CD4-positive, alpha-beta T cell treated with Interleukin-6 for 4 hours (primary cell): ENCODE measurements around the gene MYADML2.

ENCODE experiments used
- DNase-seq: peaks from one replicate; pipeline ENCODE4 v3.0.0-alpha.2; 2020; ENCODE audit warnings: mixed read lengths

MYADML2 gene

DNA sequence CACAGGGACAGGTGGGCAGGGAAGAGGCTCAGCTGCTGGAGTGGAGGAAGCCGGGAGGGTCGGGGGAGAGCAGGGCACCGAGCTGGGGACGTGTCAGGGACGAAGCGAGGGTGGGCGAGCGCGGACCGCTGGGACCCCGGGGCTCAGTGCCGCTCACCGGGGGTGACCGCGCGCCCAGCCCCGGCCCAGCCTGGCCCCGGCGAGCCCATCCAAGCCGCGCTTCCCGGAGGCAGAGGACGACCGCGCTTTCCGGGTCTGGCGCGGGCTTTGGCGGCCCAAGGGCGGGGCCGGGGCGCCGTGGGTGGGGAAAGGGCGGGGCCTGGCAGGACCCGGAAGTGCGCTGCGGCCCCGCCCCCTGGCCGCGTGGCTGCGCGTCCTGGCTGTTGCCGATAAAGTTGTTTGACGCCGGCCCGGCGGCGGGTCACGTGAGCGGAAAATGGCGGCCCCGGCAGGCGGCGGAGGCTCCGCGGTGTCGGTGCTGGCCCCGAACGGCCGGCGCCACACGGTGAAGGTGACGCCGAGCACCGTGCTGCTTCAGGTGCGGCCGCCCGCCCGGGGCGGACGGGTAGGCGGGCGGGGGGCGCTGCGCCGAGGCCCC, 30.3 kb upstream of the MYADML2 start, which contains the start of gene ASPSCR1:
Gene ASPSCR1 (plus strand): TSS at position 419 of the 598 bp plus-strand sequence. CDS start 18 bp downstream, at position 437.
- peak; percentile 91 for DNase-seq

DNA sequence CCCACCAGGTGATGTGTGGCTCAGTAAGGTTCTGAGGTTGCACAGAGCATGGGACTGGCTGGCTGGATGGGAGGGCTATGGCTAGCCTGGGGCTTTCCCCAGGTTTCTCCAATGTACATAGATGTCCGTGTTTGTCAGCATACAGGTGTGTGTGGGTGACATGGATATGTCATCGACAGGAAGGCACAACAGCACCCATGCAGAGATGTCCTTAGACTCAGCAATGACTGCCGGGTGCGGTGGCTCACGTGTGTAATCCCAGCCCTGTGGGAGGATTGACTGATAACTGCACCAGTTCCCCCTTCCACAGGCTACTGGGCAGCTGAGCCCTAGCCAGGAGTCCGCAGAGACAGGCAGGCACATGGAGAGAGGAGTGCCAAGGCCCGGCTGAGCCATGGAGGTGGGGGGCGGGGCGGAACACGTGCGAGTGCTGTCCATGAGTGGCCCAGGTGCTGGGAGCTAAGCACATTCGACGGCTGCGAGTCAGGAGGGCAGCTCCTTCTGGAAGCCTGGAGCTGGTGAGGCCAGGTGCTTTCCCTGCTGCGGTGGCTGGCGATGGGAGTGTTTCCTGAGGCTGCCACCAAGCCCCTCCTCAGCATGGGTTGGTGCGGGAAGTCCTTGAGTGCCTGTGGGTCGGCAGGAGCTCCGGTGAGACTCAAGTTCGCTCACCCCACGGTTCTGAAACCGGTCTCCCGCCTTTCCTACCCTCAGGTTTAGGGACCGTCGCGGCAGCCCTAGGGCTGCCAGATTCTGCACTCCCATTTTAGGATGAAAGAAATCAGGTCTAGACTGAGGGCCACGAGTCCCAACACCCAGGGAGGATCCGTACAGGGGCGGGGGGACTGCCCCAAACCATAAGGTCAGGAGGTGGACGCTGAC, 29.5 kb upstream of the MYADML2 start:
- peak; percentile 33 for DNase-seq

DNA sequence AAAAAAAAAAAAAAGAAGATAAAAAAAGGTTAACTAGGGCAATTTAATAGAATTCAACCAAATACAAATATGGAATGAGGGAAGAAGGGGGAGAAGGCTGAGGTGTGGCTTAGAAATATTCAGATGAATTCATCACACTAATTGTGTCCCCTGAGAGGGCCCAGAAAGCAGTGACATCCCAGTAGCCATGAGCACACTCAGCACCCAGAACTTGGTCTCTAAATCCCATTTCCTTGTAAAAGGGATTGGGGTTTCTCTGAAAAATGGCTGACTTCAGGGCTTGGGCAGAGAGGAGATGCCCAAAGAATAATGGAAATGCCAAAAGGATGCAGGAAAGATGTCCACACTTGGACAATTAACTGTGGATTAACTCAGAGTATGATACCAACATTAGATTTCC, 26.4 kb upstream of the MYADML2 start:
- DNase-seq = no peak

DNA sequence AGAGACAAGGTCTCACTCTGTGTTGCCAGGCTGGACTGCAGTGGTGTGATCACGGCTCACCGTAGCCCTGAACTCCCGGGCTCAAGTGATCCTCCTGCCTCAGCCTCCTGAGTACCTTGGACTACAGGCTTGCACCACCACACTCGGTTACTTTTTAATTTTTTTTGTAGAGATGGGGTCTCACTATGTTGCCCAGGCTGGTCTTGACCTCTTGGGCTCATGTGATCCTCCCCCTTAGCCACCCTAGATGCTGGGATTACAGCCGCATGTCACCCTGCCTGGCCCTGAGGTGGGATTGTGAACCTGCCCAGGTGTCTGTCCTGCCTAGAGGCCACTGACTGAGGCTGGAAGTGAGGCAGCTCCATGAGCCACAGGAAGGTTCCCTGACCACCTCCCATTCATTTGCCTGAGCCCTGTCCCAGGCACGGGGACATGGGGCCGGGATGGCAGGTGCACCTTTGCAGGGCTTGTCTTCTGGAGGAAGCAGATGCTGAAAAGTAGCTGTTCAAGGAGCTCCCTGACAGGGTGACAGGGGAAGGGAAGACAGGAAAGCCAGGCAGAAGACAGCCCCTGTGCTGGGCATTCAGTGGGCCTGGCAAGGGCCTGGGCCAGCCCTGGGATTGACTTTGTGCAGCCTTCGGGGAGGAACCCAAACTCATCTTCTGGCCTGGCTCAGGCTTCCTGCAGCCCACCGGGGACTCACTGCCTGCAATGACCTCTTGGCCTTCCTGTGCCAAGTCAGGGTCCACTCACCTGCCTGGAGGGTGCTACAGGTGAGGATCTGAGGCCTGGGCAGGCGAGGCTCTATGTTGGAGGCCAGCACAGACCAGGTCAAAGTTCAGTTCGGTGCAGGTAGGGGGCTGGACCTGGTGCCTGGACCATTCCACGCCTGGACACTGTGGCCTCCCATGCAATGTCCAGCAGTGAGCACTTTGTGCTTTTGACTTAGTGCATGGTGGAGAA, 22.1 kb upstream of the MYADML2 start:
- DNase-seq = no peak

GRCh38 chr17:81968396-81968745, 21.3 kb upstream of the MYADML2 start:
- no peak for DNase-seq

GRCh38 chr17:81967533-81968395, 20.7 kb upstream of the MYADML2 start:
- peak; percentile 93 for DNase-seq

DNA sequence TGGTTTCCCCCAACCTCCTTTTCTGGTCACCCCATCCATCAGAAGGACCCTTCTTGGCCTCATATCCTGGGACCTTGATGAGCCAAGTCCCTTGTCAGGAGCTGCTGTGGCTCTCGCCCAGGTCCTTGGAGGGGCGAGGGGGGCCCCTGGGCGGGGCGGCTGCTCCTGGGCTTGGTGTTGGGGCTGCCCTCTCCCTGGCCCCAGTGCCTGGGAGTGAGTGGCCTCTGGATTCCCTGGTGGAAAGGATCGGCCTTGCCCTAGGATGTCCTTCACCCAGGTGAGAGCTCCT, 20.2 kb upstream of the MYADML2 start:
- DNase-seq = no peak

- no peak for DNase-seq
These were observed 19.6 kb upstream of the MYADML2 start for GRCh38 chr17:81966343-81967243.

GRCh38 chr17:81964081-81964849, 17.2 kb upstream of the MYADML2 start:
- DNase-seq = no peak

GRCh38 chr17:81962499-81963441, 15.7 kb upstream of the MYADML2 start:
- DNase-seq = no peak

DNA sequence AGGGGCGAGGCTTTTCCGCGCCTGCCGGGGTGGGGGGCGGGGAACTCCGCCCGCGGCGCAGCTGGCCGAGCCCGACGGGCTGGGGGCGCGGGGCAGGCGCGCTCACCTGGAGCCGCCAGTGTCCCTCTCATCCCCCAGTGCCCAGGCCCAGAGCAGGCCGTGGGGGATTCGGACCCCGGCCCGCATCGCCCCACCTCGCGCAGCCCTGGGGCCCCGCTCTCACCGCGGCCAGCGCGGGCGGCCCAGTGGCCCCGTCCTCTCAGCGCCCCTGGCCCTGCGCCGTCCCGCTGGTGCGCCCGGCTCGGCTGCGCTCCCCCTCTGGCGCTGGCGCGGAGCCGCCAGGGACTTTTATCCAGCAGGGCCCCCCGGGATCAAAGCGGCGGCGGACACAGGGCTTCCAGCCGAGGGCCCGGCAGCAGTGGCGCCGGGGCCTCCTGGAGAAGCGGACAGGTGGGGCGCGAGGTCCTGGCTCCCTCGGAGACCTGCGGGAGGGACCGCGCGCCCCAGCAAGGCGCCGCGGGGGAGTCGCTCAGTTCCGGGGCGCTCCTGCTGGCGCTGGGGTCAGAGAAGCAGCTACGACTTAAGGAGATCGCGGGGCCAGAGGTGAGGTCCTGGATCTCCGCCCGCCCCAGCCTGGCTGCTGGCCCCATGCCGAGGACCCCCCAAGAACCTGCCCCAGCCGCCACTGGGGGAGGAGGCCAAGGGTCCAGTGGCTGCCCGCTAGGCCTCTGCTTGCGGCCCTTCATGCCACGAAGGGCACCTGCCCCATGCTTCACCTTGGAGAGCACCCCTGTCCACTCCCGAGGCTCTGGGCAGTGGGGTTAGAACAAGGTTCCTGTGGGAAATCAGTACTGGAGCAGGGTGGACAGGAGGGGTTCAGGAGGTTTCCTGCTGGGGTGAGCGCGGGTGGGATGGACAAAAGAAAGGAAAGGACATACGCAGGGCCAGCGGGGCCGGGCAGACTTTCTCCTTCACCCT, 14.8 kb upstream of the MYADML2 start:
- DNase-seq = no peak

- DNase-seq = peak; percentile 37
These were observed 14.1 kb upstream of the MYADML2 start, which contains the start of gene NOTUM for GRCh38 chr17:81961087-81961511. Gene NOTUM, minus strand, starts transcription at chr17:81961187. Its CDS starts 278 bp downstream, at chr17:81960909.

DNA sequence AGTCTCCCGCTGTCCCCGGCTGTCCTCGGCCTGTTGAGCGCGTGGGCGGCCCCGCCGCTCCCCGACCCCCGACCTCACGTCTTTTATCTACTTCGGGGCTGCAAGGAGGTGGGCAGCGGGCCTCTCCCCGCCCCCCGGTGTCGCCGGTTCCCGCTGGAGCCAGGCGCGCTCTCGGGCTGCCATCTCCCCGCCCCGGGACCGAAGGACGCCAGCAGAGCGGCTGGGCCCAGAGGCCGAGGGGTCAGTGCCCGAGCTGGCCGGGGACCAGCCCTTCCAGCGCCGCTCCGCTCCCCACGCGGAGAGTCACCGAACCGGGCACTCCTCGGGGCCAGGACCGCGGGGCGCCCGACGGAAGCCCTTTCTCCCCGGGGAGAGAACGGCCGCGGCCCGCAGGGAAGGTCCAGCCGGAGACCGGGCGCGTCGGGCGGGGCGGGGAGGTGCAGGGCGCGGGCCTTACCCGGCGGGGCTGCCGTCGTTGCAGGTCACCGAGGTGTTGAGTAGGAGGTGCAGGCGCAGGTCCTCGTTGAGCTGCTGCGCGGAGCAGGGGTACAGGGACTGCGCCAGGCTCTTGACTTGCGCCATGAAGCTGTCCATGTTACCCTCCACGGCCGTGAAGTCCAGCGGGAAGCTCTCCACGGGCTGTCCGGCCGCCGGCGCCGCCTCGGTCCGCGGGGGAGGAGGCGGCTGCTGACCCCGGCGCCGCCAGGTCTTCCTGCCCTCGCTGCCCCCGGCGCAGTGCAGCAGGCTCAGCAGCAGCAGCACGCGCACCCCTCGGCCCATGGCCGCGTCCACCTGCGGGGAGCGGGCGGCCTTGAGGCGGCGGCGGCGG, 13.3 kb upstream of the MYADML2 start:
- DNase-seq = no peak

DNA sequence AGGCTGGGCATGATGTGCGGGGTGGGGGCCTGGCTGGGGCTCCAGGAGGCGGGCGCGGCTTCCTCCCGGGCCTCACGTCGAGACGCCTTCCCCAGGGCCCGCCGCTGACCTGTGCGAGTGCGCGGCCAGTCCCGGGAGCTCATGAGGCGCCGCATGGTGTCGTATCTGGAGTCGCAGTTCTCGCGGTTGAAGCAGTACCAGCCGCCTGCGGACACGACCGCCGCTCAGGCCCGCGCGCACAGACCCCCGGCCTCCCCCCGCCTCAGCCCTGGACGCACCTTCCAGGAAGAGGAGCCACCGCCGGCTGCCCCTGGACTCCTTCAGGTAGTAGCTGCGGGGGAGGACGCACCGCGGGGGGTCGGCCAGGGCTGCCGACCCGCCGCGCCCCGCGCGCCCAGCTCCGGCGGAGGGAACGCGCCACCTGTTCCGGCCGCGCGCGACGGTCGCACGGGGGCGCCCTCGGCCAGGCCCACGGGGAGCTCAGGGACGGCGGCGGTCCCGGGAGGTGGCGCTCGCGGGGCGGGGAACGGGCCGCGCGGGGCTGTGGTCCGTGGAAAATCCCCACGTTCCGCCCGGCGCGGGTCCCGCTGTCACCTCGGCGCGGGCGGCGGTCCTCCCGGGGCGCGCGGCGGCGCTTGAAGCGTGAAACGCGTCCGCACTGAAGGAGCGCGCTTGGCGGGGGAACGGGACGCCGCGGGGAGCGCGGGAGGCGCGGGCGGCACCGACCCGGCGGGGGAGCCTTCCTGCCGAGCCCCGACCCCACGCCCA, 12.5 kb upstream of the MYADML2 start:
- peak; percentile 89 for DNase-seq

DNA sequence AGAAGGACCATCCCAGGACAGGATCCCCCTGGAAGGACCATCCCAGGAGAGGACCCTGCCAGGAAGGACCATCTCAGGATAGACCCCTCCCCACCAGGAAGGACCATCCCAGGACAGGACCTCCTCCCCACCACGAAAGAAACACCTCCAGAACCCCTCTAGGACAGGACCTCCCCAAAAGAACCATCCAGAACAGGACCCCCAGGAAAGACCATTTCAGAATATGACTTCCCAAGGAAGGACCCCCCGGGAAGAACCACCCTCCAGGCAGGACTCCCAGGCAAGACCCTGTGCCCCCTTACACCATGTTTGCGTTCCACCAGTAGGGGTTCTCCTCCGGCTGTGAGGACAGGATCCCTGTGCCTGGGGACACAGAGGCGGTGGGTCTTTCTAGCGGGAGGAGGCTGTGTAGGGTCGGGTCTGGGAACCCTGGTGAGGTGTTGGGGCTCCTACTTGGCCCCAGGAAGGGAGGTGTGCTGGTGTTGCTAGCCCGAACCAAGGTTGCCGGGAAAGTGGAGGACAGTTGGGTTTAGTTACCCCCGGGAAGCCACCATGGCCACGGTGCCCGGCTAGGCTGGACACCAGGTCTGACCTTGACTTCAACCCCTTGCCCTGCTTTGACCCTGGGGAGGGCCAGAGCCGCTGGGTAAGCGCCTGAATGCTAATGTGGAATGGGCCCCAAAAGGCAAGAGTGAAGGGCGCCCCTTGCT, 11.8 kb upstream of the MYADML2 start:
- no peak for DNase-seq
